HAP-1 (cell line): ENCODE measurements around the gene ADCY7.

Experiments
- DNase-seq, 2 experiments: peaks; one replicate each; pipeline ENCODE4 v3.0.0-alpha.2; 2016 to 2020; ENCODE audit warnings: low spot score in 2 of 2
- H3K27me3 ChIP-seq: fragments of 250-450 bp; sonication (Bioruptor Pico); 2 replicates; pipeline ENCODE4 v1.5.1; 2020; ENCODE audit warnings: low read depth, mild to moderate bottlenecking, moderate library complexity
- H3K36me3 ChIP-seq: fragments of 250-450 bp; sonication (Bioruptor Pico); replicated peaks from 2 replicates; pipeline ENCODE4 v1.5.1; 2020; ENCODE audit warnings: mild to moderate bottlenecking
- H3K4me1 ChIP-seq: fragments of 250-450 bp; sonication (Bioruptor Pico); 2 replicates; pipeline ENCODE4 v1.5.1; 2020; ENCODE audit warnings: mild to moderate bottlenecking
- H3K4me3 ChIP-seq: fragments of 250-450 bp; sonication (Bioruptor Pico); 2 replicates; pipeline ENCODE4 v1.5.1; 2020; ENCODE audit warnings: mild to moderate bottlenecking, moderate library complexity
- H3K9me3 ChIP-seq: fragments of 250-450 bp; sonication (Bioruptor Pico); 2 replicates; pipeline ENCODE4 v1.5.1; 2020; ENCODE audit warnings: mild to moderate bottlenecking, moderate library complexity
- in situ Hi-C: fragments of 300-500 bp; cut with MboI; formaldehyde crosslinking; loops from 3 replicates; pipeline ENCODE4 v1.14.3; 2020; ENCODE audit warnings: low sequenced_read_pairs, inconsistent platforms, mixed read lengths

ADCY7 gene

DNA sequence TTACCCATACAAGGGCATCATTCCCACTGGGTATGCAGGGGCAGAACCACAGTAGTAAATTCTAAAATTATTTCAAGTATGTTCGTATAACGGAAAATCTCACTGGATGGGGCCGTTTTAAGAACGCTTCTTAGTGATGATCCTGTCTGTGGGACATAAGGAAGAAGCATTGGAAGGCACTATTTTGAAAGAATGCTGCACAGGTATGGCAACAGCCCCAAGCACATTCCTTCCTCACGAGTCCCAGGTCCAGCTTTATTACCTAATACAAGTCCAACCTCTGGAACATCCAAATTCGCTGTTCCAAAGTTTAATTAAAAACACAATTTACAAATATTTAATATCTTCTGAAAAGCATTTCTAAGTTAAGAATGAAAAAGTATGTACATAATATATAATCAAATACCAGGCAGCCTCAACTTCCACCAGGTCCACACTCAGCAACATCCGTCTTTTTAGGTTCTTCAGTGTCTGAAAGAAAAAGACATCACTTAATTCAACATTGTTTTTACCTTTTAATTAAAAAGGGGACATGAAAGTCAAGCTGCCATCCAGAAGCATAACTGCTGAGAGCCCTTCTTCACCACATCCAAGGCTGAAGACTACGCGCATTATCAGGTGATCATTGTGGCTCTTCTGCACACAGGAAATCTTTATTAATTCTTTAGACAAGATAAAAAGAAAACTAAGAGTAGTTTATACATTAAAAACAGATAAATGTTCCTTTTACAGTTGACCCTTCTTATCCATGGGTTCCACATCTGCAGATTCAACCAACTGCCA is 52.6 kb downstream of the ADCY7 start:
- in situ Hi-C loops = no loop called here
- Histone ChIP-seq H3K4me1 (0 out of 2 replicates have a peak, but pooled peaks cover 3% of the 10 kb centered on the region), H3K36me3 (peaks cover 94% of the 10 kb centered on the region)

DNA sequence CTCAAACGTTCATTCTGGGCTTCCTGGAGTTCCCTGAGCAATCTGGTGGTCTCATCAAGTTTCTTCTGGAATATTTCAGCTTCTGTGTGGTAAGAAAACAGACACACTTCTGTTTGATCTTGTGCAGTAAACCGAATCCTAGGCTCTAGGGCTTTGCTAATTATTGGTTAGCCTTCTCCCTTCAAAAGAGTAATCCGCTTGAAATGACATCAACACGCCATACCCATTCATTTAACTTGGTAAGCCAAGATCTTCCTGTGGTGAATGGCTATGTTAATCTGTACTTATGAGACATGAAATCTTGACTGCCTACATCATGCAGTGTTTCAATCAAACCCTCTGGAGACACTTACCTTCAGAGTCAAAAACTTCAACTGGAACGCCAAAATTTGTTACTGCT is 54.0 kb downstream of the ADCY7 start:
- no peak overlapping the region for H3K4me3 ChIP-seq
- H3K36me3 ChIP-seq = peaks cover 91% of the 10 kb centered on the region
- H3K27me3 ChIP-seq = no peaks in the 10 kb centered on the region
- no peaks in the 10 kb centered on the region for H3K9me3 ChIP-seq
- H3K4me1 ChIP-seq = 0 out of 2 replicates have a peak, but pooled peaks cover 3% of the 10 kb centered on the region
- in situ Hi-C loops = no loop called here
- DNase-seq = no peak

More for the DNA sequence above, 52.6 kb downstream of the ADCY7 start:
- Histone ChIP-seq H3K9me3 (no peaks in the 10 kb centered on the region), H3K4me3 (no peak overlapping the region), H3K27me3 (no peaks in the 10 kb centered on the region)
- no peak for DNase-seq

DNA sequence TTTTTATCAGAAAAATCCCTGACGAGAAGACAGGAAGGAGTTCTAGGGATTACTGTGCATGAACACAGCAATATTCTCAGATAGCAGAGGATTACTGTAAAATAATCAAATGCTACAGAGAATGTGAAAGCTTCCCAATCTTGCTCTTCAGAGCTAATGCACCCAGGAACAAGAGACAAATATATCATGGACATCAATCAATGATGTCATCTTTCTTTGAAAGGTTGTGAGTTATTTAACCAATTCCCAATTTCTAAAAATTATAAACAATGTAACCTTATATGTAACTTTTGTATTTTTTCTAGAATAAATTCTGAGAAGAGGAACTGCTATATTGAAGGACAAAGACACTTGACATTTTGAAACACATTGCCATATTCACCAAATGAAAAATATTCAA is 56.0 kb downstream of the ADCY7 start:
- H3K27me3 ChIP-seq = no peaks in the 10 kb centered on the region
- peaks cover 86% of the 10 kb centered on the region for H3K36me3 ChIP-seq
- H3K9me3 ChIP-seq = no peaks in the 10 kb centered on the region
- no peak overlapping the region for H3K4me3 ChIP-seq
- in situ Hi-C loops = no loop called here
- DNase-seq = no peak
- H3K4me1 ChIP-seq = 0 out of 2 replicates have a peak, but pooled peaks cover 3% of the 10 kb centered on the region

DNA sequence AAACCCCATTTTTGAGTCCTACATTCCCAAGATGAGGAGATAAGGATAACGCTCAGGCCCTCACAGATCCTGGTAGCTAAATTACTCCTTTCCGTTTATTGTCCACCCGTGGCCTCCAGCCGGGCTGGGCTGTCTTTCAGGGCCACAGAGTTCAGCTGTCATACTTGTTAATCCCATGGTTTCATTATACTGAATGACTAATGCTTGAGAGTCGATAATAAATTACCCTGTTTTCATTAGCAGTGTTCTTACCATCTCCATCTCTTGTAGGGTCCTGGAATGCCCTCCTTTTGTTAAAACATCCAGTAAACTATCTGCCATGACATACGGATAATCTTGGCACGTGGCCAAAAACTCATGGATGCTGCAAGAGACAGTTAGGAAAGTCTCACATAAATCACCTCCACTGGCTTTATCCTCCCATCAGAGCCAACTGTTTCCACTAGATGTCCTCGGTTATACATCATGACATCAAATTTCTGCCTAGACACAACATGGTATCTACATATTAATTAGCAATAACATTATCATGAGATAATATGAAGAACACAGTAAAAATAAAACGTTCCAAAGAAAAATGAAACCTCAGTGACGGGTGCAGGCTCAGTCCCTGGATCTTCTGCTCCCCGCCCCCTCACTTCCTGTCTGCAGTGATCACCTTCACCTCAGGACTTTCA is 57.1 kb downstream of the ADCY7 start:
- peaks cover 84% of the 10 kb centered on the region for H3K36me3 ChIP-seq
- in situ Hi-C loops = no loop called here
- H3K9me3 ChIP-seq = no peaks in the 10 kb centered on the region
- DNase-seq = peak in 1 of 2 experiments; percentile 61
- no peaks in the 10 kb centered on the region for H3K27me3 ChIP-seq
- no peak overlapping the region for H3K4me3 ChIP-seq
- H3K4me1 ChIP-seq = 0 out of 2 replicates have a peak, but pooled peaks cover 3% of the 10 kb centered on the region

DNA sequence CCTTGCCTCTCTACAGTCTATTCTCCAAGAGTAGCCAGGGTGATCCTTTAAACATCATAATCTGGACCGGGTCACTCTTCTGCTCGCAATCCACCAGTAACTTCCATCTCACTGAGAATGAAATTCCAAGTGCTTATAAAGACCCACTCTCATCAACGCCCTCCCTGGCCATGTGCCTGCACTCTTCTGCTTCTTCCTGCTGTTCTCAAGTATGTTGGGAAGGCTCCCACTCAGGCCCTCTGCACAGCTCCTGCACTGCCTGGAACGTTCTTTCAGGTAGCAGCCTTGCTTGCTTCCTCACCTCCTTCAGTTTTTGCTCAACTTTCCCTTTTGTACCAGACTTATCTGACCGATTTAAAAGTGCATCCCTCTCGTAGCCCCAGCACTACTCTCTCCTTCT is 58.0 kb downstream of the ADCY7 start:
- Histone ChIP-seq H3K4me1 (0 out of 2 replicates have a peak, but pooled peaks cover 3% of the 10 kb centered on the region), H3K36me3 (peaks cover 81% of the 10 kb centered on the region), H3K9me3 (no peaks in the 10 kb centered on the region), H3K27me3 (no peaks in the 10 kb centered on the region), H3K4me3 (no peak overlapping the region)
- DNase-seq = no peak
- in situ Hi-C loops = no loop called here

DNA sequence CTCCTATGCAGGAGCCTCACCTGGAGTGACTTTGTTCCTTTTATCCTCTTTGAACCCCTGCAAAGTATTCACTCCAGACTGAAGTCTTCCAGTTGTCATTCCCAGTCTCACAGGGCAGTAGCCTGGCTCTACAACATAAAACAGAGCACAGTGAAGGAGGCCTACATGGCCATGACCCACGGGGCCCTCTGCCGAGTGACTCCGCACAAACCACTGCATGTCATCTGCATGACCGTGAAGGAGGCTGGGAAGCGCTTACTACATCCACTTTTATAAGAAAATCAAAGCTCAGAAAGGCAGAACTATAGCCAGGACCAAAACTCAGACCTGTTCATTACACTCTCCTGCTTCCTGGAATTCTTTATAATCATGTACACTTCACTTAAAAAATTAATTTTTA is 59.9 kb downstream of the ADCY7 start:
- no peaks in the 10 kb centered on the region for H3K27me3 ChIP-seq
- in situ Hi-C loops = no loop called here
- H3K9me3 ChIP-seq = no peaks in the 10 kb centered on the region
- H3K4me1 ChIP-seq = 0 out of 2 replicates have a peak, but pooled peaks cover 3% of the 10 kb centered on the region
- H3K4me3 ChIP-seq = no peak overlapping the region
- DNase-seq = no peak
- H3K36me3 ChIP-seq = peaks cover 63% of the 10 kb centered on the region

DNA sequence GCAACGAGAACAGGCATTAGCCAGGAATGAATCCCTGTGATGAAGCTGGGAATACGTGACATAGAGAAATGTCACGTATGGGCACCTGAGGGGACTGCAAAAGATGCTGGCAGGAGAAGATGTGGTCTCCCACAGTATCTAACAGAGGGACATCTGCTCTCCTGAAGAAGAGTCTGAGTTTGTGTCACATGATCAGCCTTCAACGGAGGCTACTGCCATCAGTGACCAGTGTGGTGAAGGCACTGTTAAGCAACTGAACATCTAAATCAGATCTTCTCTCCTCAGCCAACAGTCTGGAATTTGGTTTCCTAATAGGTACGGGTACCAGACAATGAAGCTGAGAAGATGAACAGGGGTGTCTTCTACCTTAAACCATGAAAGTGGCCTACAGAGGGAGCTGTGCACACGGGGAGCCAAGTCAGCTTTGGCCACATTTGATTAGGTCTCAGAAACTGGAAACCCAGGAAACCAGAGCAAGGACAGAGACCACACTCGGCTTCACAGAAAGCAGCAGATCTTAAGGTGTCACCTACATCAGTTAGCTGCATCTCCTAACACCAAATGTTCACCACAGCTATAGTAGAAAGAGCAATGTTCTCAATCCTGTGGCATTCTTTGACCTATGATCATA is 60.6 kb downstream of the ADCY7 start:
- Histone ChIP-seq H3K36me3 (peaks cover 63% of the 10 kb centered on the region), H3K9me3 (no peaks in the 10 kb centered on the region), H3K4me3 (no peak overlapping the region), H3K4me1 (0 out of 2 replicates have a peak, but pooled peaks cover 3% of the 10 kb centered on the region), H3K27me3 (no peaks in the 10 kb centered on the region)
- in situ Hi-C loops = no loop called here
- DNase-seq = no peak

DNA sequence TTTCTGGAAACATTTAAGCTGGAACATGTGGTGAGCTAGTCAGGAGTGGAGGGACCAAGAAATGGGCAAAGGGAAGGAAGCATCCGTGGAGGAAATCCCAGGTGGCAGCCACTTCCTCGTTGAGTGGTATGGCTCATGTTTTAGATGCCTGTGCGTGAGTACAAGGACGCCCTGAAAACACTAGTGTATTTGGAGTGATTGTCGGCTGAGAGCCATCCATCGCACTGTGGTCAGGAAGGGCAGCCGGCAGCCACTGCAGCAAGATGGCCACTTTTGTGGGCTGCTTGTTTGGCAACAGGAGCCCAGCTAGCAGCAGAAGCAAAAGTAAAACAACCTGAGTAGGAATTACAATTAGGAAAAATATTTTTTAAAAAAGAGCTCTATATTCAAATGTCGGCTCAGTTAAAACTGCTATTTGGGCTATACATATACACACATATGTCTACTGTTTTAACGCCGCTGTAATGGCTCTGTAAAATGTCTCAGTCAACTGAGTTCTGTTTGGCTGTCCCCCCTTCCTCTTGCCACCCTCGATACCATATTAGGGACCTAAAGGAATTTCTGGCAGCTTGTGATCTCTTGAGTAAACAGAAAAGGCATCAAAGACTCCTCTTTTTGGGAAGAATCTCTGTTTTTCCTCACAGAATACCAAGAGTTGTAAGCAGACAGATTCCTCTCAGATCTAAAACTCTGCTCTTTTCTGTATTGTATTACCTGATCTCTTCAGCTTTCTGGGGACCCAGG is 63.3 kb downstream of the ADCY7 start:
- no peaks in the 10 kb centered on the region for H3K27me3 ChIP-seq
- no peak for DNase-seq
- no peaks in the 10 kb centered on the region for H3K4me1 ChIP-seq
- in situ Hi-C loops = no loop called here
- H3K4me3 ChIP-seq = no peak overlapping the region
- no peaks in the 10 kb centered on the region for H3K9me3 ChIP-seq
- peaks cover 59% of the 10 kb centered on the region for H3K36me3 ChIP-seq

DNA sequence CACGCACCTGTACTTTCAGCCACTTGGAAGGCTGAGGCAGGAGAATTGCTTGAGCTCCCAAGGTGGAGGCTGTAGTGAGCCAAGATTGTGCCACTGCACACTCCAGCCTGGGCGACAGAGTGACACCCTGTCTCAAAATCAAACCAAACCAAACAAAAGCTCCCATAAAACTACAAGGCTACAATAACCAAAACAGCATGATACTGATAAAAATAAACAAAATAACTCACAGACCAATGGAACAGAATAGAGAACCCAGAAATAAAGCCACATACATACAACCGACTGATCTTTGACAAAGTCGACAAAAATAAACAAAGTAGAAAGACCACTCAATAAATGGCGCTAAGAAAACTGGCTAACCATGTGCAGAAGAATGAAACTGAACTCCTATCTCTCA is 65.2 kb downstream of the ADCY7 start:
- no peak for DNase-seq
- peaks cover 45% of the 10 kb centered on the region for H3K36me3 ChIP-seq
- no peaks in the 10 kb centered on the region for H3K9me3 ChIP-seq
- in situ Hi-C loops = no loop called here
- H3K27me3 ChIP-seq = no peaks in the 10 kb centered on the region
- H3K4me1 ChIP-seq = no peaks in the 10 kb centered on the region
- H3K4me3 ChIP-seq = no peak overlapping the region

DNA sequence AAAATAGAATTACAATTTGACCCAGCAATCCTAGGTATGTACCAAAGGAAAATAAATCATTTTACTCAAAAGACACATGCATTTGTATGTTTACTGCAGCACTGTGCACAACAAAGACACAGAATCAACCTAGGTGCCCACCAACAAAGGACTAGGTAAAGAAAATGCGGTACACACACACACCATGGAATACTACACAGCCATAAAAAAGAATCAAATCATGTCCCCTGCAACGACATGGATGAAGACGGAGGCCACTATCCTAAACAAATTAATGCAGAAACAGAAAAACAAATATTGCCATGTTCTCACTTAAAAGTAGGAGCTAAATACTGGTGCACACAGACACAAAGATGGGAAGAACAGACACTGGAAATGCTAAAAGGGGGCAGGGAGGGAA is 66.2 kb downstream of the ADCY7 start:
- H3K36me3 ChIP-seq = peaks cover 38% of the 10 kb centered on the region
- H3K4me3 ChIP-seq = no peak overlapping the region
- H3K9me3 ChIP-seq = no peaks in the 10 kb centered on the region
- no peak for DNase-seq
- H3K27me3 ChIP-seq = no peaks in the 10 kb centered on the region
- in situ Hi-C loops = no loop called here
- no peaks in the 10 kb centered on the region for H3K4me1 ChIP-seq

DNA sequence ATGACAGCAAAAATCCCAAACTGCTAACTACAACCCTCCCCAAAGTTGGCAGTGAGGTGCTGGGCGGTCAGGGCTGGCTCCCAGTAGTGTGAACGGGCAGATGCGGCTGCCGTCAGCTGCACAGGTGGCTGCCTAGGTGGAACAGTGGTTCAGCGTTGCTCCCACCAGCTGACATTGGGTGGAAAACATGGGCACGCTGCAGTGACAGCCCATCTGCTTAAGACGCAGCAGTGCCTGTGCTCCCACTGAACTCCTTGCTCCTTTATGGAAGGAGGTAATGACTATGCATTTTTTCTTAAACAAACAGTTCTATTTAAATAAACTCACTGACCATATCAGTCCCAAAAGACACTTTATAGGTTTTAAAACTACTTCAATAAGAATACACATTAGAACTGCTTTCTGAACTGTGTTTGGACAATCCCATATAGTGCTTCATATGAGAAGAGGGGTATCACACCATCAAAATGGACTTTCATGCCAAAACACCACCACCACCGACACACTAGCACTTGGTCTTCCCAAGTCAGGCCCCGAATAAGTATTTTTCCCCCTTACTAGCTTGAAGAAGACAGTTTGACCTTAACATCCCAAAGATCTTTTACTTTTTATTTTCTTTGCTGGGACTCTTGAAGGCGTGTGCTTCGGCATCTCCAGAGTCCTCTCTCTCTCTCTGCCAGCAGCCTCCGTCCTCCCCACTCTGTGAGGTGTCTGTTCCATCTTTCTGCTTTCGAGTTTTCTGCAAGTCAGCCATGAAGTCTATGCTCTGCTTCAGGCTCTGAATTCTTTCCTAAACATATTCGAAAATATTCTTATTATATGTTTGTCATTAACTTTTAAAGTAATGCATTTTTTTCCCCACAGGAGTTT is 68.0 kb downstream of the ADCY7 start:
- in situ Hi-C loops = no loop called here
- DNase-seq = no peak

DNA sequence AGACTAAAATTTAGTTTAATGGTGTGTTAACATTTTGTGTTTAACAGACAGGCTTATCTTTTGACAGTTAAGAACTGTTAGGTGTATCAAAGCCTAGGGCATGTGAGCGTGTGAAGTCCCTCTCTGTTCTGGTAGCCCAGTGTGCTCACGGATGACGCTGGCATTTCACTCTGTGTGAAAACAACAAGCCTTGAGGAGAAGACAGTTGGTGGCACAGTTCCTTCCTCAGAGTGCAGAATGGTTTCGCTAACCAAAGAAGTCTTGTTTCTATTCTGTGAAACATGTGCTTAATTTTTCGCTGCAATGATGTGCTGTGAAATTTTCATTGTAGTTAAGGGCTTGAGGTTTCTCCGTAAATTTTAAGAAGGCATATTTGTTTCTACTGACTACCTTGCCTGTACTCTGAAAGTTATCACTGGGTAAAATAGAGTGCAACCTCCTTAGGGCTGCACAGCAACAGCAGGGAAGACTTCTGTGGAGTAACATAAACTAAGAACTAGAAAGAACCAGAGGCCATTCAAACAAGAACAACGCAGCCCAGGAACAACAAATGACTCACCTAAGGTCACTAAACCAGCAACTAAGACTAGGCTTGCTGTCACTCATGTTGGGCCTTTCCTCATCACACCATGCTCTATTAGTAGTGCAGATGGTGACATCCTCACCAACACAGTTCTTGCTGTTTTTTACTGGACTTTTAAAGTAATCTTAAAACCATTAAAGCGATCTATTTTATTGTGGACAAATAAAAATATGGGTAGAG is 69.0 kb downstream of the ADCY7 start:
- H3K9me3 ChIP-seq = no peaks in the 10 kb centered on the region
- H3K4me1 ChIP-seq = no peaks in the 10 kb centered on the region
- no peak for DNase-seq
- in situ Hi-C loops = no loop called here
- H3K4me3 ChIP-seq = no peak overlapping the region
- H3K27me3 ChIP-seq = no peaks in the 10 kb centered on the region
- peaks cover 48% of the 10 kb centered on the region for H3K36me3 ChIP-seq

More for the DNA sequence above, 68.0 kb downstream of the ADCY7 start:
- H3K36me3 ChIP-seq = peaks cover 41% of the 10 kb centered on the region
- no peaks in the 10 kb centered on the region for H3K9me3 ChIP-seq
- no peaks in the 10 kb centered on the region for H3K27me3 ChIP-seq
- H3K4me1 ChIP-seq = no peaks in the 10 kb centered on the region
- H3K4me3 ChIP-seq = no peak overlapping the region
